C4-2B (cell line): ENCODE results near the gene THOP1.

Source experiments
- CTCF ChIP-seq: fragments of 450-650 bp; conservative IDR thresholded peaks from 2 replicates; pipeline ENCODE4 v1.5.1; 2017; ENCODE audit warnings: mild to moderate bottlenecking
- ZFX ChIP-seq: fragments of 450-650 bp; IDR thresholded peaks from 2 replicates; pipeline ENCODE4 v1.6.1; 2017

- TF ChIP-seq CTCF (no peak), ZFX (no peak)
Observed at GRCh38 chr19:2815923-2816322, 30.6 kb downstream of the THOP1 start.
